ENCODE data around the gene FTH1.
"Not testable (repeated sequence)": the region's sequence is repeated elsewhere in the genome, so short reads cannot be mapped to it uniquely, and the experiment has no call there.

Gene FTH1

DNA sequence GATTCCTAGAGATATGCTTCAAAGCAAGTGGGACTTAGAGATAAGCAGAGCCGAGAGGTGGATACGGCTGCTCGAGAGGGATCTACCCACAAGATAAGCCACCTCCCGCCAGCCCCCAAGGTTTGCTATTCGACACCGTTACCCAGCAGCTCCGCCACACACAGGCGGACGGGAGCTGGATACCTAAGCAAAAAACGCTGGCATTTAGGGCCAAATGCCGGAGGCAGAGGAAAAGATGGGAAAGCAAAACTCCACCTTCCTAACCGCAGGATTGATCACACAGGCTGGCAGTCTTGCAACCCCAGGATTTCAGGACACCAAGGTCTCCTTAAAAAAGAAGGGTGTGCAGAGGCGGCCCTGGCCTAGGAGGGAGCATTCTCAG is 709 bp downstream of the FTH1 start:
- peaks cover 37% of the 10 kb centered on the region for H4K20me1 ChIP-seq (ENCODE audit: insufficient read depth, low read length, poor library complexity, severe bottlenecking)

DNA sequence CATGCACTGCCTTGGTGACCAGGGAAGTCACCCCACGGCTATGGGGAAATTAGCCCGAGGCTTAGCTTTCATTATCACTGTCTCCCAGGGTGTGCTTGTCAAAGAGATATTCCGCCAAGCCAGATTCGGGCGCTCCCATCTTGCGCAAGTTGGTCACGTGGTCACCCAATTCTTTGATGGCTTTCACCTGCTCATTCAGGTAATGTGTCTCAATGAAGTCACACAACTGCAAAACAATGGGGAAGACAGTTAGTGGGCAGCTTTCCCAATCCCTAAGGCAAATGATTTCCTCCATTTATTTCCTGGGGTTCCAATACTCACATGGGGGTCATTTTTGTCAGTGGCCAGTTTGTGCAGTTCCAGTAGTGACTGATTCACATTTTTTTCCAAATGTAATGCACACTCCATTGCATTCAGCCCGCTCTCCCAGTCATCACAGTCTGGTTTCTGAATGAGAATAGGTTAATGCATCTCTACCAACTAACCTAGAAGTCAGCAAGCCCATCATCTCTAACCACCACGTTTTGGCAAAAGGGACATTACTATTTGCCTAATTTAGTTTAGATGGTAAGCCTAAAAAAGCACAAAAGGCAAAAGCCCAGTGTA is 2.7 kb downstream of the FTH1 start:
- H3K4me2 ChIP-seq (ENCODE audit: low read depth, low read length, poor library complexity, severe bottlenecking): peak overlapping the region; percentile 99
- not testable (repeated sequence) for H3F3A ChIP-seq (ENCODE audit: low read depth); H3K9ac ChIP-seq (ENCODE audit: low read depth, low read length, poor library complexity, severe bottlenecking); H3K27me3 ChIP-seq (ENCODE audit: insufficient read depth, low read length, poor library complexity, severe bottlenecking); H3K9me2 ChIP-seq (replicated peaks; ENCODE audit: low read depth, low read length); H2AFZ ChIP-seq (ENCODE audit: low read length); H3K9me3 ChIP-seq (ENCODE audit: insufficient read depth, low read depth, low read length)
- peaks cover 57% of the 10 kb centered on the region for H3K79me2 ChIP-seq (ENCODE audit: insufficient read depth, low read length)
- H3K4me1 ChIP-seq (ENCODE audit: insufficient read depth, low read length, poor library complexity, severe bottlenecking): peaks cover 39% of the 10 kb centered on the region
- H4K20me1 ChIP-seq (ENCODE audit: insufficient read depth, low read length, poor library complexity, severe bottlenecking): peaks cover 37% of the 10 kb centered on the region
- peaks cover 21% of the 10 kb centered on the region; the same call in 1 of the 2 replicates for H3K36me3 ChIP-seq (ENCODE audit: insufficient read depth, low read length)
- peak overlapping the region; percentile 98 for H3K4me3 ChIP-seq (ENCODE audit: low read length, poor library complexity, severe bottlenecking)

More for the DNA sequence above, 709 bp downstream of the FTH1 start:
- Histone ChIP-seq H3K4me3 (ENCODE audit: low read length, poor library complexity, severe bottlenecking) (peak overlapping the region; percentile 98), H3K79me2 (ENCODE audit: insufficient read depth, low read length) (peaks cover 57% of the 10 kb centered on the region), H3K27me3 (ENCODE audit: insufficient read depth, low read length, poor library complexity, severe bottlenecking) (peaks cover 6% of the 10 kb centered on the region), H3K9me2 (replicated peaks; ENCODE audit: low read depth, low read length) (no peaks in the 10 kb centered on the region), H2AFZ (ENCODE audit: low read length) (no peak overlapping the region), H3K9ac (ENCODE audit: low read depth, low read length, poor library complexity, severe bottlenecking) (peak overlapping the region; percentile 100), H3K4me2 (ENCODE audit: low read depth, low read length, poor library complexity, severe bottlenecking) (peak overlapping the region; percentile 99), H3K9me3 (ENCODE audit: insufficient read depth, low read depth, low read length) (no peaks in the 10 kb centered on the region), H3K36me3 (ENCODE audit: insufficient read depth, low read length) (peaks cover 21% of the 10 kb centered on the region; the same call in 1 of the 2 replicates), H3K4me1 (ENCODE audit: insufficient read depth, low read length, poor library complexity, severe bottlenecking) (peaks cover 55% of the 10 kb centered on the region), H3F3A (ENCODE audit: low read depth) (peaks cover 11% of the 10 kb centered on the region; the same call in 1 of the 2 replicates)
- TF ChIP-seq EZH2phosphoT487 (IDR thresholded peaks at IDR 0.05; ENCODE audit: borderline replicate concordance): no peak
- no peak for TF ChIP-seq CTCF (conservative IDR thresholded peaks at IDR 0.05; ENCODE audit: low read length)

DNA sequence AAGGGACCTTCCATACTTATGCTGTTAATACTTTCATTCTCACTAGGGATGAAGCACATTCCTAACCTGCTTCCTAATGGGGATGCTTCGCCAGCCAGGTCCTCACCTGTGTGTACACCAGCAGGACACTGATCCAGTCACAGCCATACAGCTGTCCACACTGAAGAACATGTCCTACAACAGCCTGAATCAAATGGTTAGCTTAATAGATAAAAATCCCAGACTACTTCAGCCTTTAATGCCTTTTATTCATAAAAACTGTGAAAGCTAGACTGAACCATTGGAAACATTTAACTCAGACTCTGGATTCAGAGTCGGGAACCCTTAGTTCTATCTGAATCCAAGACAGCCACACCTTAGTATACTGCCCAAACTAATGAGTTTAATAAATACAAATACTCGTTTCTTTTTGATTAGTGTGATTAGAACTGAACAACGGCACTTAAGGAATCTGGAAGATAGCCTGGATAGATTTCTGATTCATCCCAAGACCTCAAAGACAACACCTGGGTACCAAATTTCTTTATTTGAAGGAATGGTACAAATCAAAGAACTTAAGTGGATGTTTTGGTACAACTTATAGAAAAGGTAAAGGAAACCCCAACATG is 3.3 kb downstream of the FTH1 start:
- H3K79me2 ChIP-seq (ENCODE audit: insufficient read depth, low read length): peaks cover 53% of the 10 kb centered on the region

More for the DNA sequence above, 3.3 kb downstream of the FTH1 start:
- Histone ChIP-seq H3K9me2 (replicated peaks; ENCODE audit: low read depth, low read length) (no peaks in the 10 kb centered on the region), H3K4me2 (ENCODE audit: low read depth, low read length, poor library complexity, severe bottlenecking) (peak overlapping the region; percentile 19), H3K9ac (ENCODE audit: low read depth, low read length, poor library complexity, severe bottlenecking) (no peak overlapping the region), H3K27me3 (ENCODE audit: insufficient read depth, low read length, poor library complexity, severe bottlenecking) (peaks cover 6% of the 10 kb centered on the region), H3K4me1 (ENCODE audit: insufficient read depth, low read length, poor library complexity, severe bottlenecking) (peaks cover 33% of the 10 kb centered on the region), H4K20me1 (ENCODE audit: insufficient read depth, low read length, poor library complexity, severe bottlenecking) (peaks cover 37% of the 10 kb centered on the region), H3K36me3 (ENCODE audit: insufficient read depth, low read length) (peaks cover 21% of the 10 kb centered on the region; the same call in 1 of the 2 replicates), H2AFZ (ENCODE audit: low read length) (no peak overlapping the region), H3K9me3 (ENCODE audit: insufficient read depth, low read depth, low read length) (no peaks in the 10 kb centered on the region), H3F3A (ENCODE audit: low read depth) (peaks cover 5% of the 10 kb centered on the region; the same call in 1 of the 2 replicates), H3K4me3 (ENCODE audit: low read length, poor library complexity, severe bottlenecking) (no peak overlapping the region)
- TF ChIP-seq CTCF (conservative IDR thresholded peaks at IDR 0.05; ENCODE audit: low read length) (no peak), EZH2phosphoT487 (IDR thresholded peaks at IDR 0.05; ENCODE audit: borderline replicate concordance) (no peak)

Measured in Loucy (cell line).